HEK293T (cell line): ENCODE results near the gene ATP9B.

Experiments used
- CTCF ChIA-PET: fragments of 350-600 bp; formaldehyde crosslinking; extraction: SDS; loops from one replicate; lab custom pipeline; 2021; ENCODE audit warnings: antibody characterized with exemption, inconsistent platforms; lab: Yijun Ruan, JAX
- POLR2A ChIA-PET: fragments of 350-600 bp; formaldehyde crosslinking; extraction: SDS; loops from one replicate; lab custom pipeline; 2020; ENCODE audit warnings: antibody characterized with exemption, inconsistent platforms; lab: Yijun Ruan, JAX
- DNase-seq: peaks from one replicate; pipeline ENCODE4 v3.0.0; 2012; ENCODE audit warnings: mixed read lengths; ENCODE audit errors: extremely low spot score
- ARNT ChIP-seq: fragments of 450-650 bp; IDR thresholded peaks from 2 replicates; pipeline ENCODE4 v1.6.1; 2017; ENCODE audit warnings: mild to moderate bottlenecking
- BHLHE40 ChIP-seq: fragments of 450-650 bp; IDR thresholded peaks from 2 replicates; pipeline ENCODE4 v1.6.1; 2016; ENCODE audit warnings: mild to moderate bottlenecking, moderate library complexity, borderline replicate concordance
- CTBP1 ChIP-seq: fragments of 450-650 bp; IDR thresholded peaks from 2 replicates; pipeline ENCODE4 v1.6.1; 2016; ENCODE audit warnings: borderline replicate concordance
- ELF4 ChIP-seq: fragments of 450-650 bp; IDR thresholded peaks from 2 replicates; pipeline ENCODE4 v1.6.1; 2017; ENCODE audit warnings: antibody characterized with exemption
- FOXA1 ChIP-seq: fragments of 450-650 bp; IDR thresholded peaks from 2 replicates; pipeline ENCODE4 v1.6.1; 2016; ENCODE audit warnings: mild to moderate bottlenecking
- FOXK2 ChIP-seq: fragments of 450-650 bp; IDR thresholded peaks from 2 replicates; pipeline ENCODE4 v1.6.1; 2016; ENCODE audit warnings: mild to moderate bottlenecking
- FOXM1 ChIP-seq: fragments of 450-650 bp; IDR thresholded peaks from 2 replicates; pipeline ENCODE4 v1.6.1; 2017; ENCODE audit warnings: mild to moderate bottlenecking, borderline replicate concordance
- HDGF ChIP-seq: fragments of 450-650 bp; IDR thresholded peaks from 2 replicates; pipeline ENCODE4 v1.6.1; 2017; ENCODE audit warnings: antibody characterized with exemption, borderline replicate concordance
- L3MBTL2 ChIP-seq: fragments of 450-650 bp; conservative IDR thresholded peaks from 2 replicates; pipeline ENCODE4 v1.6.1; 2016; ENCODE audit warnings: mild to moderate bottlenecking
- LEF1 ChIP-seq: fragments of 450-650 bp; IDR thresholded peaks from 2 replicates; pipeline ENCODE4 v1.6.1; 2017; ENCODE audit warnings: mild to moderate bottlenecking, borderline replicate concordance
- NFRKB ChIP-seq: fragments of 450-650 bp; IDR thresholded peaks from 2 replicates; pipeline ENCODE4 v1.6.1; 2016; ENCODE audit warnings: mild to moderate bottlenecking, moderate library complexity
- PKNOX1 ChIP-seq: fragments of 450-650 bp; IDR thresholded peaks from 2 replicates; pipeline ENCODE4 v1.6.1; 2016
- SP1 ChIP-seq: fragments of 450-650 bp; IDR thresholded peaks from 2 replicates; pipeline ENCODE4 v1.6.1; 2017
- SUZ12 ChIP-seq: fragments of 450-650 bp; IDR thresholded peaks from 2 replicates; pipeline ENCODE4 v1.6.1; 2016; ENCODE audit warnings: mild to moderate bottlenecking
- TARDBP ChIP-seq: fragments of 450-650 bp; IDR thresholded peaks from 2 replicates; pipeline ENCODE4 v1.6.1; 2016
- ZNF384 ChIP-seq: fragments of 450-650 bp; IDR thresholded peaks from 2 replicates; pipeline ENCODE4 v1.6.1; 2016

Gene ATP9B

GRCh38 chr18:79421275-79421857, 352.2 kb downstream of the ATP9B start:
- CTCF ChIA-PET: no interaction called here

GRCh38 chr18:79422022-79422782, 353.0 kb downstream of the ATP9B start:
- ChIA-PET POLR2A (no interaction called here), CTCF (no interaction called here)
- TF ChIP-seq TARDBP: no peak
- TF ChIP-seq FOXK2: no peak
- no peak for TF ChIP-seq NFRKB
- no peak for TF ChIP-seq ARNT
- no peak for TF ChIP-seq SUZ12
- TF ChIP-seq HDGF: no peak
- TF ChIP-seq ELF4: no peak
- TF ChIP-seq FOXM1: no peak
- TF ChIP-seq ZNF384: no peak
- no peak for TF ChIP-seq BHLHE40
- no peak for TF ChIP-seq L3MBTL2
- TF ChIP-seq SP1: no peak
- no peak for TF ChIP-seq CTBP1
- TF ChIP-seq PKNOX1: no peak
- no peak for TF ChIP-seq FOXA1
- no peak for TF ChIP-seq LEF1
- DNase-seq: no peak

More at GRCh38 chr18:79421275-79421857, 352.2 kb downstream of the ATP9B start:
- TF ChIP-seq NFRKB: no peak
- no peak for TF ChIP-seq ZNF384
- TF ChIP-seq FOXM1: no peak
- no peak for TF ChIP-seq SUZ12
- no peak for TF ChIP-seq FOXA1
- TF ChIP-seq PKNOX1: no peak
- TF ChIP-seq L3MBTL2: no peak
- no peak for TF ChIP-seq SP1
- POLR2A ChIA-PET: no interaction called here
- DNase-seq: no peak

DNA sequence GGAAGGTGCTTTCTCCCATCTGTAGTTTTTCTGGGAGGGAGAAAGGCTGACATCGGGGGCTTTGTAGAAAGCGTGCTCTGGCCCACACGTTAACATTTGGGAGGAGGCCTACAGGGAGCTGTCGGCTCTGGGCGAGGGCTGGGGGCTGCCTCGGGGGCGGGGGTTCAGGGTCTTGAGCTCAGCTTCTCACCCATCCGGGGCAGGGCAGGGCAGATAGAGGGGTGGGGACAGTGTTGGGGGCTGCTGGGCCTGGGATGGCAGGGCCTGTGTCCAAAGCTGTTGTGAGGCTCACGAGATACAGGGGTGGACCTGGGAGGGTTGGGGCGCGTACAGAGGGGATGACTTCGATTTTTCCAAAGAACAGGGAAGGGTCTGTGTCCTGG, 353.6 kb downstream of the ATP9B start:
- no peak for TF ChIP-seq ELF4
- TF ChIP-seq SUZ12: no peak
- no peak for TF ChIP-seq ZNF384
- TF ChIP-seq PKNOX1: no peak
- no peak for TF ChIP-seq FOXA1
- TF ChIP-seq HDGF: no peak
- TF ChIP-seq BHLHE40: no peak
- no peak for TF ChIP-seq CTBP1
- no peak for TF ChIP-seq FOXK2
- no peak for TF ChIP-seq ARNT
- TF ChIP-seq TARDBP: no peak
- TF ChIP-seq NFRKB: no peak
- TF ChIP-seq FOXM1: no peak
- no peak for TF ChIP-seq LEF1
- TF ChIP-seq SP1: no peak
- TF ChIP-seq L3MBTL2: no peak
- ChIA-PET POLR2A (no interaction called here), CTCF (no interaction called here)
- DNase-seq: no peak

DNA sequence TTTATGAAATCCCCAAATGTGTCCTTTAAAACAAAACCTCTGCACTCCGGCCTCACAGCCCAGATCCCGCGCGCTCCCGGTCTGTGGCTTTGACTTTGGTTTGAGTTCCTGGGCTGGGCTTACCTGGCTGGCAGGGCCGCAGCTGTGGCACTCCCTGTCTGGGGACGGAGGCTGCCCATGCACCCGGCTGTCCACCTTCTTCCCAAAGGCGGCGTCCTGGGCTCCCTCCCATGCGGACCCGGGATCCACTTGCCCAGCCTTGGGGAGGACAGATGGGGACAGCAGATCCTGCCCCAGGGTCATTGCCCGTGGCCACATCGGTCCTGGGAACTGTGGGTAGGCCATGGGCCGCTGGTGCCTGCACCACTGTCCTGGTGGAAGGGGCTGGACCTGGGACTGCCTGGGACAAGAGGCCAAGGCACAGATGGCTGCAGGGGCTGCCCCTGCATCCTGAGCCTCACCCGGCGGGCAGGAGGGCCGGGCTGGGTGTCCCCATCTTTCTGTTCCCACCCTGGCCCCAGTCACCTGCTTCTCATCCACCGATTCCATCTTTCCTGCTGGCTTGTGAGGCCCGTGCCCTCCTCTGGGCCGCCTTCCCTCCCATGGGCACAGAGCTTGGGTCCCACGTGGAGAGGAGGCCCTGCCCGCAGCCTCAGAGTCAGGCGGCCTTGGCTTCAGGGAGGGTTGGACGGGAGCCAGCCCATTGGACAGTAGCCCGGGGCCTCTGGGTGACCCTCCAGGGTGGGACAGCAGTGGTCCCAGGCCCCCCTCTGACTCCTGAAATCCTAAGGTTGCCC, 354.2 kb downstream of the ATP9B start:
- TF ChIP-seq FOXK2 (no peak), FOXA1 (no peak), ELF4 (no peak), BHLHE40 (no peak)
- CTCF ChIA-PET: no interaction called here
- no peak for DNase-seq
- POLR2A ChIA-PET: no interaction called here

DNA sequence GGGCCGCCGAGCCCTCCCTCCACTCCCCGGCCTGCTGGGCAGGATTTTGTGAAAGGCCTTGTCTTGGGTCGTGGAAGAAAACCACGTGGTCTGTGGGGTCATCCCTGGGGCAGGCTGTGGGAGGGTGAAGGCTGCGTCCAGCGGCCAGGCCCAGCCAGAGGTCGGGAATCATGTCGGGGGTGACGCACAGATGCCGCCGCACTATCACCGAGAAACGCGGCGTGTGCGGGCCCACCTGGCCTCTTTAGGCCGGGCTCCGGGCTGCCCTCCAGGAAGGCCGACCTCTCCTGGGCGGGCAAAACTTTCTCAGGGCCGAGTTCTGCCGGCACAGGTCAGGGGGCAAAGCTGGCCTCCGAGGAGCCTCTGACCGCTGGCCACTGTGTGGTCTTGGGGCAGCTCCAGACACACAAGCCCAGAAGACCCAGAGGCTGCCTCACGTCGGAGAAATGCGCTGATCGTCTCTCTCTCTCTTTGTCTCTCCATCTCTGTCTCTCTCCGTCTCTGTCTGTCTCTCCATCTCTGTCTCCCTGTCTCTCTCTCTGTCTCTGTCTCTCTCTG, 354.9 kb downstream of the ATP9B start:
- POLR2A ChIA-PET: no interaction called here
- TF ChIP-seq ELF4: no peak
- no peak for TF ChIP-seq BHLHE40
- no peak for TF ChIP-seq FOXA1
- no peak for TF ChIP-seq SP1
- no peak for TF ChIP-seq PKNOX1
- no peak for TF ChIP-seq SUZ12
- no peak for TF ChIP-seq NFRKB
- CTCF ChIA-PET: no interaction called here

More for the DNA sequence above, 354.9 kb downstream of the ATP9B start:
- no peak for DNase-seq
